PC-3 (cell line): ENCODE results near the gene NAV2. TPM values are rescaled to one million over a fixed set of nuclear protein-coding genes. Genes with fewer than 3 reads are reported as not detected.
A peak's percentile ranks its signal among the peaks of the same experiment; 100 is the strongest.

Experiments
- ATAC-seq: fragments of 200-7000 bp; cut with Tn5 transposase; 2 replicates; pipeline ENCODE4 v1.9.1; 2020; ENCODE audit warnings: mild to moderate bottlenecking, moderate library complexity
- BruUV-seq: library from RNA; stranded (reverse); fragments of 400-500 nt; replicated peaks from 2 replicates; lab custom pipeline; 2021; lab: Mats Ljungman, UMichigan
- CTCF ChIA-PET: fragments of 300-600 bp; sonication (Branson Sonifier 250); formaldehyde crosslinking; loops from one replicate; lab custom pipeline; 2022; ENCODE audit warnings: antibody characterized with exemption; lab: Charles Lee
- POLR2A ChIA-PET: fragments of 300-600 bp; sonication (Branson Sonifier 250); formaldehyde crosslinking; loops from one replicate; lab custom pipeline; 2022; ENCODE audit warnings: antibody characterized with exemption; ENCODE audit not compliant: unreplicated experiment; lab: Charles Lee
- DNase-seq: peaks from one replicate; pipeline ENCODE4 v3.0.0-alpha.2; 2015
- H2AFZ ChIP-seq: fragments of 300-600 bp; sonication (generic); 2 replicates; pipeline ENCODE4 v1.6.0; 2016; ENCODE audit warnings: antibody characterized with exemption, low read length
- H3F3A ChIP-seq: fragments of 300-600 bp; sonication (generic); one replicate; pipeline ENCODE4 v1.6.0; 2017; ENCODE audit warnings: antibody characterized with exemption, low read length, control low read depth, mild to moderate bottlenecking; ENCODE audit not compliant: unreplicated experiment
- H3K27ac ChIP-seq: fragments of 300-600 bp; sonication (generic); 2 replicates; pipeline ENCODE4 v1.5.1; 2016; ENCODE audit warnings: mild to moderate bottlenecking, low read length
- H3K27me3 ChIP-seq: fragments of 300-600 bp; sonication (generic); 2 replicates; pipeline ENCODE4 v1.6.1; 2016; ENCODE audit warnings: low read length, mixed read lengths
- H3K36me3 ChIP-seq: fragments of 300-600 bp; sonication (generic); 2 replicates; pipeline ENCODE4 v1.6.1; 2016; ENCODE audit warnings: low read depth, mixed run types, low read length, mixed read lengths
- H3K4me1 ChIP-seq: fragments of 300-600 bp; sonication (generic); 2 replicates; pipeline ENCODE4 v1.5.1; 2016; ENCODE audit warnings: low read length; ENCODE audit not compliant: insufficient read depth
- H3K4me2 ChIP-seq: fragments of 300-600 bp; sonication (generic); 2 replicates; pipeline ENCODE4 v1.6.0; 2016; ENCODE audit warnings: low read length
- H3K4me3 ChIP-seq: fragments of 300-600 bp; sonication (generic); 2 replicates; pipeline ENCODE4 v1.5.1; 2016; ENCODE audit warnings: mild to moderate bottlenecking, low read length, mixed read lengths
- H3K79me2 ChIP-seq: fragments of 300-600 bp; sonication (generic); 2 replicates; pipeline ENCODE4 v1.6.1; 2017; ENCODE audit warnings: low read length, mixed read lengths
- H3K9ac ChIP-seq: fragments of 300-600 bp; sonication (generic); 2 replicates; pipeline ENCODE4 v1.6.0; 2016; ENCODE audit warnings: mild to moderate bottlenecking, low read length
- H3K9me2 ChIP-seq: fragments of 300-600 bp; sonication (generic); replicated peaks from 2 replicates; pipeline ENCODE4 v1.6.1; 2016; ENCODE audit warnings: mixed run types, low read length, mixed read lengths
- H3K9me3 ChIP-seq: fragments of 300-600 bp; sonication (generic); 2 replicates; pipeline ENCODE4 v1.6.1; 2016; ENCODE audit warnings: low read length, mixed read lengths
- H4K20me1 ChIP-seq: fragments of 300-600 bp; sonication (generic); 2 replicates; pipeline ENCODE4 v1.6.1; 2016; ENCODE audit warnings: low read length, mixed read lengths
- CTCF ChIP-seq: fragments of 300-600 bp; sonication (generic); conservative IDR thresholded peaks from 2 replicates; pipeline ENCODE4 v1.5.1; 2017; ENCODE audit warnings: antibody characterized with exemption, low read depth, mild to moderate bottlenecking, low read length
- EZH2 ChIP-seq: fragments of 300-600 bp; sonication (generic); IDR thresholded peaks from one replicate; pipeline ENCODE4 v1.6.1; 2017; ENCODE audit warnings: antibody characterized with exemption, mild to moderate bottlenecking, low read length; ENCODE audit not compliant: unreplicated experiment
- EZH2phosphoT487 ChIP-seq: fragments of 300-600 bp; sonication (generic); IDR thresholded peaks from 2 replicates; pipeline ENCODE4 v1.6.1; 2018; ENCODE audit warnings: mild to moderate bottlenecking, antibody characterized with exemption, low read length, borderline replicate concordance
- intact Hi-C: fragments of 100-400 bp; cut with micrococcal nuclease; formaldehyde crosslinking; loops from 2 replicates; pipeline ENCODE4 v1.9.0; 2023
- total RNA-seq: library from RNA; depleted of rRNA; stranded (reverse); fragments of >200 nt; gene quantifications from 2 replicates; pipeline ENCODE4 v1.2.3, GENCODE V29; 2014

Gene NAV2
- total RNA-seq, 1 experiment from 2014 or later: 10.4 TPM

- ChIA-PET CTCF (no interaction called here), POLR2A (no interaction called here)
- Histone ChIP-seq H3K9ac (no peak overlapping the region), H3K9me2 (no peaks in the 10 kb centered on the region), H3F3A (no peaks in the 10 kb centered on the region), H3K4me1 (peaks cover 7% of the 10 kb centered on the region), H4K20me1 (no peaks in the 10 kb centered on the region), H3K9me3 (no peaks in the 10 kb centered on the region), H3K36me3 (no peaks in the 10 kb centered on the region; the same call in 1 of the 2 replicates), H2AFZ (no peak overlapping the region), H3K79me2 (no peaks in the 10 kb centered on the region), H3K27me3 (no peaks in the 10 kb centered on the region), H3K4me2 (no peak overlapping the region), H3K27ac (no peak overlapping the region), H3K4me3 (no peak overlapping the region)
- no peak for TF ChIP-seq CTCF
- TF ChIP-seq EZH2: no peak
- TF ChIP-seq EZH2phosphoT487: no peak
- intact Hi-C loops: no loop called here
- TSS peak; percentile 10 for BruUV-seq
- ATAC-seq (no peak), DNase-seq (no peak)
Observed at GRCh38 chr11:19844806-19845205, 132.2 kb downstream of the NAV2 start.

- peaks cover 15% of the 10 kb centered on the region for H3K4me1 ChIP-seq
- intact Hi-C loops: no loop called here
- H3K9ac ChIP-seq: no peak overlapping the region
- H3K9me2 ChIP-seq: no peaks in the 10 kb centered on the region
- no peaks in the 10 kb centered on the region for H3K79me2 ChIP-seq
- no peak overlapping the region for H3K27ac ChIP-seq
- ATAC-seq (no peak), DNase-seq (no peak)
- no peaks in the 10 kb centered on the region; the same call in 1 of the 2 replicates for H3K36me3 ChIP-seq
- TF ChIP-seq CTCF (no peak), EZH2phosphoT487 (no peak), EZH2 (no peak)
- H3K4me3 ChIP-seq: no peak overlapping the region
- no peaks in the 10 kb centered on the region for H3K27me3 ChIP-seq
- no peaks in the 10 kb centered on the region for H4K20me1 ChIP-seq
- H3F3A ChIP-seq: no peaks in the 10 kb centered on the region
- CTCF ChIA-PET: no interaction called here
- no peak overlapping the region for H2AFZ ChIP-seq
- no peak overlapping the region for H3K4me2 ChIP-seq
- BruUV-seq: no TSS peak
- no peaks in the 10 kb centered on the region for H3K9me3 ChIP-seq
- POLR2A ChIA-PET: no interaction called here
Observed at GRCh38 chr11:19845626-19846025, 133.0 kb downstream of the NAV2 start.

DNA sequence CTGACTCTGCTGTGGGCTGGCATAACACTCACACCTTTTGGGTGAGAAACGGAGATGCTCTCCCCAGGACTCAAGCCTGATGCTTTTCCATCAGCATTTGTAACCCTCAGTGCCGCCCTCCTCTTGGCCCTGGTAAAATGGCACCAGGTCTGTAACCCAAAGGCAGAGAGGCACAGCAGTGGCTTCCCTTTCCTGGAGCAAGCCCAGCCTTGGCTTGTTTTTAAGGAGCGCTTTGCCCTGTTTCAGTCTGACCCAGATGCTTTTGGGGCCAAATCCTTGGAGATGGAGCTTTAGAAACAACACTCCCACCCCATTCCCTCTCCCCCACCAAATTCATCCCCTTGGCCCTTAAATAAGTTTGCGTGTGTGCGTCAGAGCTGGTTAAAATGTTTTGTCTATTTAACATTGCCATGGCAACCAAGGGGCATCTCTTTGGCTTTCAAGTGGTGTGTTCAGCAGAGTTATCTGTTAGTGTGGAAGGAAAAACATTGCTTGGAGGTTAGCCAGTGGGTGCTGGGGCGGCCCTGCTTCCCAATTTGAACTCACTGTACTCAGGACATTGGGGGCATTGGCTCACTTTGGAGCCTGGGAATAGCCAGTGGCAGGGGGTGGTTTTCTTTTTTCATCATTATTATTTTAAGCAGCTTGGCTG, 134.1 kb downstream of the NAV2 start:
- DNase-seq (no peak), ATAC-seq (no peak)
- Histone ChIP-seq H3K36me3 (no peaks in the 10 kb centered on the region; the same call in 1 of the 2 replicates), H3K27ac (no peak overlapping the region), H3K4me2 (no peak overlapping the region), H3K9ac (no peak overlapping the region), H3F3A (no peaks in the 10 kb centered on the region), H3K4me3 (no peak overlapping the region), H3K9me2 (no peaks in the 10 kb centered on the region), H3K79me2 (no peaks in the 10 kb centered on the region), H4K20me1 (no peaks in the 10 kb centered on the region), H3K4me1 (peaks cover 18% of the 10 kb centered on the region), H2AFZ (no peak overlapping the region), H3K27me3 (no peaks in the 10 kb centered on the region), H3K9me3 (no peaks in the 10 kb centered on the region)
- POLR2A ChIA-PET: no interaction called here
- TF ChIP-seq CTCF (no peak), EZH2phosphoT487 (no peak), EZH2 (no peak)
- CTCF ChIA-PET: no interaction called here
- intact Hi-C loops: no loop called here
- BruUV-seq: no TSS peak
